Epithelial cell of proximal tubule (primary cell): ENCODE results near the gene ZBTB17. TPM values are rescaled to one million over a fixed set of nuclear protein-coding genes. Genes with fewer than 3 reads are reported as not detected.

Source experiments
- DNase-seq: peaks from one replicate; pipeline ENCODE4 v3.0.0-alpha.2; 2011; ENCODE audit warnings: low read depth
- H3K4me3 ChIP-seq: 2 replicates; pipeline ENCODE4 v1.5.1; 2011; ENCODE audit warnings: low read depth, mild to moderate bottlenecking, low read length
- total RNA-seq: library from RNA; depleted of rRNA; stranded (reverse); fragments of >200 nt; gene quantifications from 2 replicates; pipeline ENCODE4 v1.2.3, GENCODE V29; 2015
- TF ChIP-seq, protein P1 (sequence below): conservative IDR thresholded peaks from 2 replicates; pipeline ENCODE4 v1.5.1; 2012; ENCODE audit warnings: low read depth, mild to moderate bottlenecking, low read length

The ZBTB17 gene
- total RNA-seq, 1 donor from 2014 or later = 22.5 TPM

DNA sequence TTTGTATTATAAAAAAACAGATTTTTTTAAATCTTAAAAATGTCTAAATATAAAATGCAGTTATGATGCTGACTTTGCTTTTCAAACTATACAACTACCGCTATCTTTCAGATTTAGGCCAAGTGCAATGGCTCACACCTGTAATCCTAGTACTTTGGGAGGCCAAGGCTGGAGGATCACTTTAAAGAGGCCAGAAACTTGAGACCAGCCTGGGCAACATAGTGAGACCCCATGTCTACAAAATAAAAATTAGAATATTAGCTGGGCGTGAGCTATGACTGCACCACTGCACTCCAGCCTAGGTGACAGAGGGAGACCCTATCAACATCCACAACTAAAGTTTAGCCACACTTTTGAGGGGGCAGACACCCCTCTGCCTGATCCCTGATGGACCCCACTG lies 20.3 kb downstream of the ZBTB17 start:
- TF ChIP-seq, protein P1, sequence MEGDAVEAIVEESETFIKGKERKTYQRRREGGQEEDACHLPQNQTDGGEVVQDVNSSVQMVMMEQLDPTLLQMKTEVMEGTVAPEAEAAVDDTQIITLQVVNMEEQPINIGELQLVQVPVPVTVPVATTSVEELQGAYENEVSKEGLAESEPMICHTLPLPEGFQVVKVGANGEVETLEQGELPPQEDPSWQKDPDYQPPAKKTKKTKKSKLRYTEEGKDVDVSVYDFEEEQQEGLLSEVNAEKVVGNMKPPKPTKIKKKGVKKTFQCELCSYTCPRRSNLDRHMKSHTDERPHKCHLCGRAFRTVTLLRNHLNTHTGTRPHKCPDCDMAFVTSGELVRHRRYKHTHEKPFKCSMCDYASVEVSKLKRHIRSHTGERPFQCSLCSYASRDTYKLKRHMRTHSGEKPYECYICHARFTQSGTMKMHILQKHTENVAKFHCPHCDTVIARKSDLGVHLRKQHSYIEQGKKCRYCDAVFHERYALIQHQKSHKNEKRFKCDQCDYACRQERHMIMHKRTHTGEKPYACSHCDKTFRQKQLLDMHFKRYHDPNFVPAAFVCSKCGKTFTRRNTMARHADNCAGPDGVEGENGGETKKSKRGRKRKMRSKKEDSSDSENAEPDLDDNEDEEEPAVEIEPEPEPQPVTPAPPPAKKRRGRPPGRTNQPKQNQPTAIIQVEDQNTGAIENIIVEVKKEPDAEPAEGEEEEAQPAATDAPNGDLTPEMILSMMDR = no peak
- DNase-seq = no peak
- H3K4me3 ChIP-seq = no peak overlapping the region

DNA sequence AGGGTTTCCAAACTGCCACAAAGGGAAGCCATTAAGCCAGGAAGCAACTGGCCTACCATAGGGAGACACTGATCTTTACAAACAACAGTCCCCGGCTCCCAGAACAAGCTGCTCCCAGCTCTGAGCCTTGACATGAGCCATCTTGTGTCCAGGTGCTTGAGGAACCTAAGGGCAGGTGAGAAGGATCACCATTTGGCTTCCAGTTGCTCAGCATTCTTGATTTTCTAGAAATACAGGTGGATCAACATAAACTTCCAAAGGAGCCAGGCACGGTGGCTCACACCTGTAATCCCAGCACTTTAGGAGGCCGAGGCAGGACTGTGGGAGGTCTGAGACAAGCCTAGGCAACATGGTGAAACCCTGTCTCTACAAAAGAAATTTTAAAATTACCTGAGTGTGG lies 21.6 kb downstream of the ZBTB17 start:
- TF ChIP-seq, protein P1 = no peak
- H3K4me3 ChIP-seq = no peak overlapping the region
- no peak for DNase-seq

- no peak for DNase-seq
- H3K4me3 ChIP-seq = no peak overlapping the region
- TF ChIP-seq, protein P1 = no peak
These were observed 22.1 kb downstream of the ZBTB17 start for GRCh38 chr1:15953791-15954241.

DNA sequence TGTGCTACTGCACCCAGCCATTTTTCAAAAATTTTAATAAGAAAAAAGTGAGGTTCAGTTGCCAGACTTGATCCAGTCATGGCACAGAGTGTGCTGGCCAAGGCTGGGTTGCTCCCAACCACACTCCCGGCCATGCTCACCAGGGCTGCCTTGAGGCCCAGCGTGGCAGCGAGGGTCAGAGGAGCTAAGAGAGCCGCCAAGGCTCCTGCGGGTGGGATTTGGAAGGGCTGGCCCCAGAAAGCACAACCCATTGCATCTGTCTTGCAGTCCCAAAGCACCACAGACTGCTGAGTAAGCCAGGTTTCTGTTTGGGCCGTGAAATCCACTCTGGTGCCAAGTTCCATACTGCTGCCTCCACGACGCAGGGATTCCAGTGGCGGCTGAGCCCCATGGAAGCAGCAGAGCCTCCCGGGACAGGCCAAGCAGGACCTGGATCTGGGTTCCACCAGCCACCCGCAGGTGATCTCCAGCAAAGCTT lies 22.6 kb downstream of the ZBTB17 start:
- no peak overlapping the region for H3K4me3 ChIP-seq
- no peak for DNase-seq
- TF ChIP-seq, protein P1 = no peak

DNA sequence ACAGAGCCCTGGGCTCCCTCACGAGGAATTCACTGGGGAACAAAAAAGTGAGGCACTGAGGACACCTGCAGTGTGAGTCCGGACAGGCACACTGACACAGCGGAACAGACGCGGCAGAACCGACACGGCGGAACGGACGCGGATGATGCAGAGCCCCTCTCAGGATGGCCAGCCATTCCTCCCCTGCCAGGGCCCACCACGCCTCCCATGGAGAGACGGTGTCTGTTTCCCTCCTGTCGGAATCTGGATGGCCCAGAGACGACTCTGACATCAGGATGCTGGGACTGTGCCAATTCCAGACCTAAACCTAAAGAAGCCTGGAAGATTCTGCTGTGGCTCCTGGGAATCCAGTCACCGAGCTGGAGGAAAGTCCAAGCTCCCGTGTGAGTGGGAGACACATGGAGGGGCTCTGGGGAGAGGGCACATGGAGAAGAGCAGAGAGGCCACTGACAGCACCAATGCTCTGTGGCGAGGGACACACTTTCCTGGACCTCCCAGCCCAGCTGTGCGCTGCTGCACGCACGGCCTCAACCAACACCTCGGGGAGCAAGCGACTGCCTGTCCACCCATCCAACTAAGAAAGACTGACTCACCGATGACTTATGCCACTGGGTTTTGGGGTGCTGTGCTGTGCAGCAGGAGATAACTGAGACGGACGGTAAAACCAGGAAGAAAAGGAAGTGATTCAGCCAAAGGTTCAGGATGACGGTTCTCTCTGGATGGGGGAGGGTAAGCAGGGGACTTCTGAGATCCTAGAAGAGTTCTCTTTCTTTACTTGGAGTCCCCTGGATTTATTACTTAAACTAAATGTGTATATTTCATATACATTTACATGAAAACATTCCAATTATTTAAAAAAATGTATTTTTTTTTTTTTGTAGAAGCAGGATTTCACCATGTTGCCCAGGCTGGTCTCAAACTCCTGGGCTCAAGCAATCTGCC lies 23.3 kb downstream of the ZBTB17 start:
- DNase-seq = peak; percentile 55
- H3K4me3 ChIP-seq = no peak overlapping the region

DNA sequence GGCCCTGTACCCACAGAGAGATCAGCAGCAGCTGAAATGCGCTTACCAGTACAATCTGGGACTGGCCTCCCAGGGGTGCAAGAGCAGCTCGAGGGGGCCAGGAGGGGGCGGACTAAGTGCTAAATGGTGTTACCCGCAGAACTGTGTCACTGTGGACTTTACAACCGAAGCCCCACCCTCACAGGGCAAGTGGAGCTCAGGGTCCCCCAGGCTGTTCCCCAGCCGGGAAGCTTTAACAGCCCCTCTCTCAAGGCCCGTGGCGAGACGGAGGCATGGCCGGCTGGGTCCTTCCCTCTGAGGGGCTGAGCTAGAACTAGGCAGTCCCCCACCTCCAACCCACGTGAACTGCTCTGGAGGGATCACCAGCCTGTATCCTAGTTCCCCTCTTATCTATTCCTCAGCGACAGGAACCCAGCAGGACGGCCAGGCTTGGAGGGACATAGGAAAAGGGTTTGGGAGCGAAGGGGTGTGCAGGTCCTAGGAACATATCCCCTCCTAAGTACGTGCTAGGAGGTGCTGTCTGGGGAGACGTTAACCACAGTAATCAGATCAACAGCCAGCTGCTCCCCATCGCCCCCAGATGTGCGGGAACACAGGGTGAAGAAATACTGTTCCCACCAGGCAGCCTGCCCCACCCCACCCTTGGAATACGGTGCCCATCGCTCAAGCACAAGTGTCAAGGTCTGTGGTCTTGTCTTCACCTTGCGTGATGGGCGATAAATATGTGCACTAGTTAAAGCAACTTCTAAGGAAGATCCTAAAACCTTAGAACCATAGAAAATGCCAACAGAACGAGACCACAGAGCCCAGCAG lies 24.4 kb downstream of the ZBTB17 start:
- no peak overlapping the region for H3K4me3 ChIP-seq
- TF ChIP-seq, protein P1 = no peak
- no peak for DNase-seq

More for the DNA sequence above, 23.3 kb downstream of the ZBTB17 start:
- TF ChIP-seq, protein P1 = no peak
